Prostate gland (tissue), 2 donors: ENCODE measurements around the gene CLDN2. TPM values are rescaled to one million over a fixed set of nuclear protein-coding genes. Genes with fewer than 3 reads are reported as not detected.

Experiments
- DNase-seq: peaks from one replicate; pipeline ENCODE4 v3.0.0-alpha.2; 2019; ENCODE audit warnings: low spot score
- H3K27ac ChIP-seq, 2 donors: fragments of 200-600 bp; sonication (generic); 2 replicates each; pipeline ENCODE4 v1.5.1; 2017 to 2019
- H3K27me3 ChIP-seq: fragments of 200-600 bp; sonication (generic); replicated peaks from 2 replicates; pipeline ENCODE4 v1.5.1; 2019; ENCODE audit not compliant: insufficient read depth
- H3K36me3 ChIP-seq, 2 donors: fragments of 200-600 bp; sonication (generic); 1 replicate in 1 of 2; 2 replicates in 1 of 2; pipeline versions ENCODE4 v1.5.1 to v1.8.1; 2017 to 2019
- H3K4me1 ChIP-seq: fragments of 200-600 bp; sonication (generic); replicated peaks from 2 replicates; pipeline ENCODE4 v1.5.1; 2019
- H3K4me3 ChIP-seq, 2 donors: fragments of 200-600 bp; sonication (generic); 2 replicates each; pipeline ENCODE4 v1.5.1; 2017 to 2019
- H3K9me3 ChIP-seq: fragments of 200-600 bp; sonication (generic); 2 replicates; pipeline ENCODE4 v1.5.1; 2017
- POLR2A ChIP-seq: fragments of 450-650 bp; IDR thresholded peaks from one replicate; pipeline ENCODE4 v1.6.1; 2016; ENCODE audit warnings: antibody characterized with exemption, mild to moderate bottlenecking
- POLR2AphosphoS5 ChIP-seq: sonication (generic); formaldehyde crosslinking; IDR thresholded peaks from one replicate; pipeline ENCODE4 v1.6.1; 2017; ENCODE audit warnings: antibody characterized with exemption
- WGBS: methylation state at CpG from one replicate; pipeline ENCODE4 v1.1.5; 2018; 5-methylcytosine and 5-hydroxymethylcytosine counted together
- intact Hi-C: fragments of 100-400 bp; cut with DNase I; formaldehyde crosslinking; loops from one replicate; pipeline ENCODE4 v1.14.2; 2022
- total RNA-seq, 2 donors: library from RNA; depleted of rRNA; stranded (reverse); fragments of >200 nt; gene quantifications; one replicate each; pipeline ENCODE4 v1.1.0, GENCODE V29; 2016
- TF ChIP-seq, protein P1 (sequence below), 4 experiments: fragments of 200-600 bp in 2 of 4; fragments of 450-650 bp in 2 of 4; sonication (generic) in 2 of 4; IDR thresholded peaks; 1 replicate in 3 of 4; 2 replicates in 1 of 4; pipeline ENCODE4 v1.5.1; 2016 to 2019; ENCODE audit warnings: antibody characterized with exemption in 4 of 4, mild to moderate bottlenecking in 2 of 4, moderate library complexity in 2 of 4

CLDN2 gene
- total RNA-seq, 2 donors from 2014 or later = 0.28 TPM; not detected in 1

DNA sequence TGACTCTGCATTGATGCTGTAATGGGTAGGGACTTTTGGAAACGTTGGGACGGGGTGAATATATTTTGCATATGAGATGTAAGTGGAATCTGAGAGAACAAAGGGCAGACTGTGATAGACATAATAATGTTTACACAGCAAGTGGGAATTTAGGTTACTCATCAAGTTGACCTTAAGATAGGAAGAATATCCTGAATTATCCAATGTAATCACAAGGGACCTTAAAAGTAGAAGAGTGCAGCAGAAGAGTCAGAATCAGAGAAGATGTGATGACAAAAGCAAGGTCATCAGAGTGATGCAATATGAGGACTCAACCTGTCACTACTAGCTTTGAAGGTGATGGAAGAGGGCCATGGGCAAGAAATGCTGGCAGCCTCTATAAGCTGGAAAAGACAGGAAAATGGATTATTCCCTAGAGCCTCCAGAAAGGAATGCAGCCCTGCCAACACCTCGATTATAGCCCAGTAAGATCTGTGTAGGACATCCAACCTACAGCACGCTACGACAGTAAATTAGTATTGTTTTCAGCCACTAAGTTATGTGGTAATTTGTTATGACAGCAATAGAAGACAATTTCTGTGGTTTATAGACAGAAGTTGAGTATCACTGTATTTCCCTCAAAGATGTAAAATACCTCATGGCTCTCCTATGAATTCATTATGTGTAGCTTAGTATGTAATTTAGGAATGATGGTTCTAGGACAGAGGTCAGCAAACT, 53.4 kb downstream of the CLDN2 start:
- no peak overlapping the region for H3K4me3 ChIP-seq
- no peaks in the 10 kb centered on the region for H3K36me3 ChIP-seq
- H3K9me3 ChIP-seq = no peaks in the 10 kb centered on the region
- intact Hi-C loops = no loop called here
- DNase-seq = no peak
- H3K4me1 ChIP-seq = no peaks in the 10 kb centered on the region
- 79% methylated on average over 5 of the region's 5 CpGs for WGBS
- TF ChIP-seq, protein P1, sequence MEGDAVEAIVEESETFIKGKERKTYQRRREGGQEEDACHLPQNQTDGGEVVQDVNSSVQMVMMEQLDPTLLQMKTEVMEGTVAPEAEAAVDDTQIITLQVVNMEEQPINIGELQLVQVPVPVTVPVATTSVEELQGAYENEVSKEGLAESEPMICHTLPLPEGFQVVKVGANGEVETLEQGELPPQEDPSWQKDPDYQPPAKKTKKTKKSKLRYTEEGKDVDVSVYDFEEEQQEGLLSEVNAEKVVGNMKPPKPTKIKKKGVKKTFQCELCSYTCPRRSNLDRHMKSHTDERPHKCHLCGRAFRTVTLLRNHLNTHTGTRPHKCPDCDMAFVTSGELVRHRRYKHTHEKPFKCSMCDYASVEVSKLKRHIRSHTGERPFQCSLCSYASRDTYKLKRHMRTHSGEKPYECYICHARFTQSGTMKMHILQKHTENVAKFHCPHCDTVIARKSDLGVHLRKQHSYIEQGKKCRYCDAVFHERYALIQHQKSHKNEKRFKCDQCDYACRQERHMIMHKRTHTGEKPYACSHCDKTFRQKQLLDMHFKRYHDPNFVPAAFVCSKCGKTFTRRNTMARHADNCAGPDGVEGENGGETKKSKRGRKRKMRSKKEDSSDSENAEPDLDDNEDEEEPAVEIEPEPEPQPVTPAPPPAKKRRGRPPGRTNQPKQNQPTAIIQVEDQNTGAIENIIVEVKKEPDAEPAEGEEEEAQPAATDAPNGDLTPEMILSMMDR (IDR thresholded peaks at IDR 0.05) = no peak
- no peak for TF ChIP-seq POLR2AphosphoS5
- TF ChIP-seq POLR2A = no peak
- H3K27ac ChIP-seq = no peak overlapping the region
- no peaks in the 10 kb centered on the region for H3K27me3 ChIP-seq

- DNase-seq = no peak
Measured at GRCh38 chrX:106976416-106976815, 56.2 kb downstream of the CLDN2 start.

More at GRCh38 chrX:106976416-106976815, 56.2 kb downstream of the CLDN2 start:
- Histone ChIP-seq H3K9me3 (no peaks in the 10 kb centered on the region), H3K4me1 (no peaks in the 10 kb centered on the region), H3K36me3 (no peaks in the 10 kb centered on the region), H3K27ac (no peak overlapping the region), H3K4me3 (no peak overlapping the region), H3K27me3 (no peaks in the 10 kb centered on the region)
- TF ChIP-seq POLR2AphosphoS5 = no peak
- TF ChIP-seq, protein P1 (IDR thresholded peaks at IDR 0.05) = no peak
- intact Hi-C loops = no loop called here
- 80% methylated on average over 3 of the region's 3 CpGs for WGBS

Other genes with a start within 250 kb of the CLDN2 start
- 10 to 100 TPM in 1 of 2 donors, 1 to 10 TPM in 1; 1.9 to 10.5 TPM for gene RNF128, start 193.7 kb upstream of the CLDN2 start, total RNA-seq
- gene TBC1D8B, start 117.7 kb upstream of the CLDN2 start, total RNA-seq = 10 to 100 TPM; 10.0 to 17.4 TPM
- gene RIPPLY1, start 17.1 kb upstream of the CLDN2 start, total RNA-seq = not detected
- 10 to 100 TPM; 20.4 to 36.1 TPM for gene MORC4, start 79.8 kb downstream of the CLDN2 start, total RNA-seq
- gene RBM41, start 198.4 kb downstream of the CLDN2 start, total RNA-seq = 10 to 100 TPM; 11.4 to 18.8 TPM